ENCODE results near the gene HDAC9.

HDAC9 gene

GRCh38 chr7:18471476-18472160 is 23.9 kb upstream of the HDAC9 start:
- Histone ChIP-seq H3K4me1 (peaks cover 36% of the 10 kb centered on the region), H3K4me3 (ENCODE audit: low read depth, low read length) (no peak overlapping the region), H3K36me3 (no peaks in the 10 kb centered on the region; the same call in 1 of the 2 replicates), H3K27me3 (no peaks in the 10 kb centered on the region), H3K9me3 (peaks cover 4% of the 10 kb centered on the region; the same call in 1 of the 2 replicates)
- peak; percentile 35 for DNase-seq
- TF ChIP-seq, protein P1, sequence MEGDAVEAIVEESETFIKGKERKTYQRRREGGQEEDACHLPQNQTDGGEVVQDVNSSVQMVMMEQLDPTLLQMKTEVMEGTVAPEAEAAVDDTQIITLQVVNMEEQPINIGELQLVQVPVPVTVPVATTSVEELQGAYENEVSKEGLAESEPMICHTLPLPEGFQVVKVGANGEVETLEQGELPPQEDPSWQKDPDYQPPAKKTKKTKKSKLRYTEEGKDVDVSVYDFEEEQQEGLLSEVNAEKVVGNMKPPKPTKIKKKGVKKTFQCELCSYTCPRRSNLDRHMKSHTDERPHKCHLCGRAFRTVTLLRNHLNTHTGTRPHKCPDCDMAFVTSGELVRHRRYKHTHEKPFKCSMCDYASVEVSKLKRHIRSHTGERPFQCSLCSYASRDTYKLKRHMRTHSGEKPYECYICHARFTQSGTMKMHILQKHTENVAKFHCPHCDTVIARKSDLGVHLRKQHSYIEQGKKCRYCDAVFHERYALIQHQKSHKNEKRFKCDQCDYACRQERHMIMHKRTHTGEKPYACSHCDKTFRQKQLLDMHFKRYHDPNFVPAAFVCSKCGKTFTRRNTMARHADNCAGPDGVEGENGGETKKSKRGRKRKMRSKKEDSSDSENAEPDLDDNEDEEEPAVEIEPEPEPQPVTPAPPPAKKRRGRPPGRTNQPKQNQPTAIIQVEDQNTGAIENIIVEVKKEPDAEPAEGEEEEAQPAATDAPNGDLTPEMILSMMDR (IDR thresholded peaks at IDR 0.05; ENCODE audit: low read depth, low read length): no peak

- peaks cover 4% of the 10 kb centered on the region; the same call in 1 of the 2 replicates for H3K9me3 ChIP-seq
- H3K4me1 ChIP-seq: peaks cover 37% of the 10 kb centered on the region
- no peaks in the 10 kb centered on the region for H3K27me3 ChIP-seq
- TF ChIP-seq, protein P1 (IDR thresholded peaks at IDR 0.05; ENCODE audit: low read depth, low read length): no peak
- no peaks in the 10 kb centered on the region; the same call in 1 of the 2 replicates for H3K36me3 ChIP-seq
- no peak overlapping the region for H3K4me3 ChIP-seq (ENCODE audit: low read depth, low read length)
- peak; percentile 17 for DNase-seq
Observed at GRCh38 chr7:18472161-18472483, 23.4 kb upstream of the HDAC9 start.

DNA sequence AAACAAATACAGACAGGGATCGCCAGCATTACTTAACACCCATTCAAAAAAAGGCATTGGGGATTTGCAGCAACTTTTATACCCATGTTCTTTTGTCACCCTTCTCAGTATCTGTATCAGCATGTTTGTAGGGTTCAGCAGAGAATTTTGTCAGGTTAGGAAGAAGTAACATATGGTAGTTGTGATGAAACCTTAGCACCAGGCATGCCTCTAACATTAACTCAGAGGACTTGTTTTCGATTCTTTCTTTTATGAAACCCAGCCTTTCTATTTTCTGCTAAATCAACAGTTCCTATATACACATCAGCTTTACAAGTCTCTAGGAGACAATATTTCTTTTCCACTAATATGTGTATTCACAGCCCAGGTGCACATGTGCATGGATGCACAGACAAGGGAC is 22.4 kb upstream of the HDAC9 start:
- Histone ChIP-seq H3K36me3 (no peaks in the 10 kb centered on the region; the same call in 1 of the 2 replicates), H3K4me3 (ENCODE audit: low read depth, low read length) (no peak overlapping the region), H3K27me3 (no peaks in the 10 kb centered on the region), H3K9me3 (peaks cover 4% of the 10 kb centered on the region; the same call in 1 of the 2 replicates), H3K4me1 (peaks cover 35% of the 10 kb centered on the region)
- TF ChIP-seq, protein P1 (IDR thresholded peaks at IDR 0.05; ENCODE audit: low read depth, low read length): no peak
- DNase-seq: no peak

DNA sequence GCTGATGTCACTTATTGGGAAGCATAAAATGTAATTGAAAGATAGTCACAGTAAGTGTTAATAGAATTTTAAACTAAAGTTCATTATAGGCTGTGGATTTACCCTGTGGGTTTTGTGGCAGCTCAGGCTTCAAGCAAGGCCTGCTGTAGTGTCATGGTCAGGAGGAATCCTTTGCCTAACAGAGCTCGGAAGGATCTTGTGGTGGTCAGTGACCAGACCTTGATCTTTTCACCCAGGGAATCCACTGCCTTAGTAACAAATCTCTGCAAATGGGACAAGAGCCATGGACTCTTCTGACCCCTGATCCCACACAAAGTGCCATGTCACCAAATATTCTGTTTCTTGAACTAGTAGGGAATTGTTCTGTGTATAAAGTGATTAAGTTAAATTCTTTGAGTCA is 20.6 kb upstream of the HDAC9 start:
- peaks cover 35% of the 10 kb centered on the region for H3K4me1 ChIP-seq

GRCh38 chr7:18475488-18475887 is 20.1 kb upstream of the HDAC9 start:
- Histone ChIP-seq H3K36me3 (no peaks in the 10 kb centered on the region; the same call in 1 of the 2 replicates), H3K27me3 (no peaks in the 10 kb centered on the region), H3K4me3 (ENCODE audit: low read depth, low read length) (no peak overlapping the region), H3K4me1 (peaks cover 40% of the 10 kb centered on the region), H3K9me3 (peaks cover 4% of the 10 kb centered on the region; the same call in 1 of the 2 replicates)
- DNase-seq: no peak
- TF ChIP-seq, protein P1 (IDR thresholded peaks at IDR 0.05; ENCODE audit: low read depth, low read length): no peak

More for the DNA sequence above, 20.6 kb upstream of the HDAC9 start:
- no peak for DNase-seq
- Histone ChIP-seq H3K27me3 (no peaks in the 10 kb centered on the region), H3K9me3 (peaks cover 4% of the 10 kb centered on the region; the same call in 1 of the 2 replicates), H3K36me3 (no peaks in the 10 kb centered on the region; the same call in 1 of the 2 replicates), H3K4me3 (ENCODE audit: low read depth, low read length) (no peak overlapping the region)
- TF ChIP-seq, protein P1 (IDR thresholded peaks at IDR 0.05; ENCODE audit: low read depth, low read length): no peak

GRCh38 chr7:18481776-18482175 is 13.8 kb upstream of the HDAC9 start:
- Histone ChIP-seq H3K4me3 (ENCODE audit: low read depth, low read length) (no peak overlapping the region), H3K36me3 (no peaks in the 10 kb centered on the region), H3K27me3 (no peaks in the 10 kb centered on the region), H3K9me3 (no peaks in the 10 kb centered on the region), H3K4me1 (peaks cover 21% of the 10 kb centered on the region)
- TF ChIP-seq, protein P1 (IDR thresholded peaks at IDR 0.05; ENCODE audit: low read depth, low read length): no peak
- peak; percentile 46 for DNase-seq

All from BE2C (cell line).